AG04449 (cell line): Measurements from ENCODE around the gene THRB.

Experiments used
- CTCF ChIA-PET: fragments of 350-600 bp; formaldehyde crosslinking; extraction: SDS; loops from one replicate; lab custom pipeline; 2021; ENCODE audit warnings: antibody characterized with exemption; lab: Yijun Ruan, JAX
- POLR2A ChIA-PET: fragments of 400-600, 350-600 bp; formaldehyde crosslinking; extraction: SDS; loops from one replicate; lab custom pipeline; 2020; ENCODE audit warnings: antibody characterized with exemption, inconsistent platforms; lab: Yijun Ruan, JAX
- DNase-seq: peaks from one replicate; pipeline ENCODE4 v3.0.0-alpha.2; 2010; ENCODE audit warnings: low read depth, low spot score
- H3K4me3 ChIP-seq: 2 replicates; pipeline ENCODE4 v1.5.1; 2011; ENCODE audit warnings: low read depth, mild to moderate bottlenecking, control low read depth, low read length
- CTCF ChIP-seq: IDR thresholded peaks from one replicate; pipeline ENCODE4 v1.5.1; 2011; ENCODE audit warnings: mild to moderate bottlenecking, moderate library complexity, low read length, control low read depth, inconsistent platforms; ENCODE audit not compliant: insufficient read depth; ENCODE audit errors: missing control alignments

THRB gene

GRCh38 chr3:24198728-24199127 lies 295.9 kb downstream of the THRB start:
- no peak overlapping the region for H3K4me3 ChIP-seq
- ChIA-PET CTCF (interaction anchor here (0.7 to 2.9 kb wide), 3 partner anchors 13 to 202 kb away, joined by 3 to 10 read pairs (median 4); no protein-coding TSS in a partner anchor), POLR2A (no interaction called here)
- no peak for DNase-seq
- no peak for TF ChIP-seq CTCF

GRCh38 chr3:24197809-24198208 lies 296.8 kb downstream of the THRB start:
- DNase-seq, result no peak
- POLR2A ChIA-PET, result no interaction called here
- no peak overlapping the region for H3K4me3 ChIP-seq
- no peak for TF ChIP-seq CTCF
- CTCF ChIA-PET, result interaction anchor here (1.2 to 2.9 kb wide), 2 partner anchors 12 to 201 kb away, joined by 3 to 10 read pairs; no protein-coding TSS in a partner anchor

- peak; percentile 17 for DNase-seq
- no peak for TF ChIP-seq CTCF
- POLR2A ChIA-PET, result no interaction called here
- CTCF ChIA-PET, result interaction anchor here (1.1 kb wide), 1 partner anchor 8 kb away, joined by 3 read pairs; no protein-coding TSS in a partner anchor
- H3K4me3 ChIP-seq, result no peak overlapping the region
Observed at GRCh38 chr3:24196526-24196925, 298.1 kb downstream of the THRB start.

- POLR2A ChIA-PET, result no interaction called here
Observed at GRCh38 chr3:24195504-24196230, 299.0 kb downstream of the THRB start.

GRCh38 chr3:24192469-24193056 lies 302.1 kb downstream of the THRB start:
- CTCF ChIA-PET, result interaction anchor here (1.2 kb wide), 1 partner anchor 10 kb away, joined by 3 read pairs; no protein-coding TSS in a partner anchor
- no peak for DNase-seq
- H3K4me3 ChIP-seq, result no peak overlapping the region
- POLR2A ChIA-PET, result no interaction called here
- no peak for TF ChIP-seq CTCF

More at GRCh38 chr3:24195504-24196230, 299.0 kb downstream of the THRB start:
- DNase-seq, result no peak
- no peak overlapping the region for H3K4me3 ChIP-seq
- TF ChIP-seq CTCF, result no peak
- CTCF ChIA-PET, result interaction anchor here (0.6 to 2.4 kb wide), 2 partner anchors 10 to 36 kb away, joined by 3 to 19 read pairs; no protein-coding TSS in a partner anchor

- no peak overlapping the region for H3K4me3 ChIP-seq
- DNase-seq, result no peak
- ChIA-PET CTCF (interaction anchor here (1.2 kb wide), 1 partner anchor 11 kb away, joined by 3 read pairs; no protein-coding TSS in a partner anchor), POLR2A (no interaction called here)
- TF ChIP-seq CTCF, result no peak
Observed at GRCh38 chr3:24191801-24192403, 302.7 kb downstream of the THRB start.
